Bronchial epithelial cell (primary cell): ENCODE measurements around the gene OR2V2. TPM values are rescaled to one million over a fixed set of nuclear protein-coding genes. Genes with fewer than 3 reads are reported as not detected.
"Not testable (repeated sequence)": the region's sequence is repeated elsewhere in the genome, so short reads cannot be mapped to it uniquely, and the experiment has no call there.

Experiments
- DNase-seq: peaks from one replicate; pipeline ENCODE4 v3.0.0-alpha.2; 2010; ENCODE audit warnings: low read depth
- FAIRE-seq: peaks from 2 replicates; lab custom pipeline; 2011; peaks lifted over from hg19 to GRCh38; lab: Jason Lieb, UNC
- H3K27me3 ChIP-seq: 2 replicates; pipeline ENCODE4 v1.5.1; 2011; ENCODE audit warnings: low read length; ENCODE audit not compliant: control insufficient read depth, insufficient read depth
- H3K36me3 ChIP-seq: 2 replicates; pipeline ENCODE4 v1.5.1; 2011; ENCODE audit warnings: low read length; ENCODE audit not compliant: control insufficient read depth, insufficient read depth
- H3K4me3 ChIP-seq: 2 replicates; pipeline ENCODE4 v1.5.1; 2011; ENCODE audit warnings: mild to moderate bottlenecking, low read depth, low read length, control low read depth
- CTCF ChIP-seq: IDR thresholded peaks from 2 replicates; pipeline ENCODE4 v1.5.1; 2011; ENCODE audit warnings: mild to moderate bottlenecking, moderate library complexity, low read length, control low read depth, inconsistent platforms; ENCODE audit not compliant: insufficient read depth, severe bottlenecking
- total RNA-seq: library from RNA; depleted of rRNA; stranded (reverse); fragments of >200 nt; gene quantifications from 2 replicates; pipeline ENCODE4 v1.2.1, GENCODE V29; 2014

OR2V2 gene
- total RNA-seq, 1 donor from 2014 or later: not detected

GRCh38 chr5:181127456-181127855, 19.9 kb upstream of the OR2V2 start:
- no peak for TF ChIP-seq CTCF
- no peaks in the 10 kb centered on the region for H3K27me3 ChIP-seq
- no peaks in the 10 kb centered on the region for H3K36me3 ChIP-seq
- H3K4me3 ChIP-seq: no peak overlapping the region
- FAIRE-seq: no peak
- no peak for DNase-seq

GRCh38 chr5:181127907-181128626, 19.3 kb upstream of the OR2V2 start:
- Histone ChIP-seq H3K4me3 (no peak overlapping the region), H3K36me3 (no peaks in the 10 kb centered on the region), H3K27me3 (no peaks in the 10 kb centered on the region)
- no peak for FAIRE-seq
- no peak for TF ChIP-seq CTCF
- no peak for DNase-seq

GRCh38 chr5:181129601-181130000, 17.8 kb upstream of the OR2V2 start:
- no peaks in the 10 kb centered on the region for H3K36me3 ChIP-seq
- FAIRE-seq (no peak), DNase-seq (no peak)
- H3K27me3 ChIP-seq: no peaks in the 10 kb centered on the region
- no peak for TF ChIP-seq CTCF
- H3K4me3 ChIP-seq: no peak overlapping the region

DNA sequence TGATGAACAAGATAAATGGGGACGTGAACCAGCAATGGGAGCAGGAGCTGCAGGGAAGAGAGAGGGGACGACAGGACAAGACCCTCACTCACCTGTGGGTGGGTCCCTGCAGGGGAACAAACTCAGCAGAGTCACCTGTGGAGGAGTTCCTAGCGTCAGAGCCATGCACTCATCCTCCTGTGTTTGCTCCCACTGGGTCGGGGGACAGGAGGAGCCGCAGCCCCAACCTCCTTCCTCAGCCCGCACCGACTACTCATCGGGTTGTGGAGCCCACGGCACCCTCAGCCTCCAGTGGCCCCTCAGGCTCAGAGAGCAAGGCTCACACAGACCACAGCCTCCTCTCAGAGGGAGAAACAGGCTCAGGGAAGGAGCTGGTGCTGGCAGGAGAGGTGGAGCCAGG, 17.3 kb upstream of the OR2V2 start:
- H3K27me3 ChIP-seq, H3K4me3 ChIP-seq, H3K36me3 ChIP-seq, DNase-seq: not testable (repeated sequence)
- peak; percentile 89 for FAIRE-seq

DNA sequence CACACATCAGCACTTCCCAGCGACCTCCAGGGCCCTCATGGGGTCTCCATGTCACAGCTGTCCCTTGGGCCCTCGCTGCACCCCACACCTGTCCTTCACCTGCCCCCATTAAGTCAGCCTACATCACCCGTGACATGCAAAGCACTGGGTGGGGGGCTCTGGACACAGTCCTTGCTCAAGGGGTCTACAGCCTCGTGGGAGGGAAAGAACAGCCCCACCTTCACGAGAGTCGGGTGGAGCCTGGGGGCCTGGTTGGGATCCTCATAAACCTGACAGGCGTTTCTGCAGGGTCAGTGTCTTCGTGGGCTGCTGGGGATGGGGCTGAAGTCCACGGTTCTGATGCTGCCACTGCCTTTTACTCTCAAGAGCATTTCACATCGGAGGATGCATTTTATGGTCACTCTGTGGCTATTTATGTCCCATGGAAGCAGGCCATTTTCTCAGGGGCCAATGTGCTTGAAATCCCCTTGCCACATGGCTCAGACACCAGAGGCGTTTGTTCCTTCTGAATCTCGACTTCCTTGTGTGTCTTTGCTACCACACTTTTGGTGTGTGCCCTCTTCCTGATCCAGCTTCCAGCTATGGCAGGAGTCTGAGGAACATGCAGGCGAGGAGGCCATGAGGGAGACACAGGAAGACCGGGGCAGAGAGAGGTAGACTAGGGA, 16.4 kb upstream of the OR2V2 start, which contains the start of gene OR2V1:
OR2V1 (minus strand) TSS at position 338 of the 665 bp plus-strand sequence. CDS start 5,865 bp downstream, outside the sequence.
- DNase-seq (no peak), FAIRE-seq (no peak)
- H3K36me3 ChIP-seq: no peaks in the 10 kb centered on the region
- no peak for TF ChIP-seq CTCF
- no peak within 1 kb of the TSS for H3K4me3 ChIP-seq
- no peaks in the 10 kb centered on the region for H3K27me3 ChIP-seq

GRCh38 chr5:181131514-181131913, 15.9 kb upstream of the OR2V2 start:
- DNase-seq: no peak
- FAIRE-seq: no peak
- Histone ChIP-seq H3K4me3 (no peak overlapping the region), H3K36me3 (no peaks in the 10 kb centered on the region), H3K27me3 (no peaks in the 10 kb centered on the region)
- TF ChIP-seq CTCF: no peak
